ENCODE measurements around the gene GNG7.
A peak's percentile ranks its signal among the peaks of the same experiment; 100 is the strongest.

The GNG7 gene

GRCh38 chr19:2702170-2703076 is at the start of gene GNG7:
GNG7 (minus strand) TSS chr19:2702694; CDS start chr19:2520688, 182,006 bp downstream.
- intact Hi-C loops (cut with micrococcal nuclease): no loop called here

GRCh38 chr19:2751438-2751830 is 48.9 kb upstream of the GNG7 start:
- peaks cover 7% of the 10 kb centered on the region for H3K27me3 Mint-ChIP-seq
- no peak overlapping the region for H3K27ac Mint-ChIP-seq
- H3K4me1 Mint-ChIP-seq (ENCODE audit: low read depth): peaks cover 13% of the 10 kb centered on the region
- no peaks in the 10 kb centered on the region for H3K9me3 Mint-ChIP-seq
- H3K36me3 Mint-ChIP-seq (ENCODE audit: low read depth): peaks cover 37% of the 10 kb centered on the region
- intact Hi-C loops (cut with micrococcal nuclease): no loop called here
- H3K4me3 Mint-ChIP-seq: no peak overlapping the region

More at GRCh38 chr19:2702170-2703076, at the start of gene GNG7:
- peak within 1 kb of the TSS; percentile 78 for H3K4me3 Mint-ChIP-seq
- H3K27me3 Mint-ChIP-seq: peaks cover 9% of the 10 kb centered on the region
- H3K9me3 Mint-ChIP-seq: no peaks in the 10 kb centered on the region
- peak within 1 kb of the TSS; percentile 80 for H3K27ac Mint-ChIP-seq
- H3K36me3 Mint-ChIP-seq (ENCODE audit: low read depth): no peaks in the 10 kb centered on the region
- H3K4me1 Mint-ChIP-seq (ENCODE audit: low read depth): peaks cover 25% of the 10 kb centered on the region

GRCh38 chr19:2750808-2751437 is 48.4 kb upstream of the GNG7 start:
- H3K9me3 Mint-ChIP-seq: no peaks in the 10 kb centered on the region
- H3K27ac Mint-ChIP-seq: no peak overlapping the region
- peaks cover 32% of the 10 kb centered on the region for H3K36me3 Mint-ChIP-seq (ENCODE audit: low read depth)
- intact Hi-C loops (cut with micrococcal nuclease): no loop called here
- H3K4me1 Mint-ChIP-seq (ENCODE audit: low read depth): peaks cover 13% of the 10 kb centered on the region
- peaks cover 10% of the 10 kb centered on the region for H3K27me3 Mint-ChIP-seq
- H3K4me3 Mint-ChIP-seq: no peak overlapping the region

DNA sequence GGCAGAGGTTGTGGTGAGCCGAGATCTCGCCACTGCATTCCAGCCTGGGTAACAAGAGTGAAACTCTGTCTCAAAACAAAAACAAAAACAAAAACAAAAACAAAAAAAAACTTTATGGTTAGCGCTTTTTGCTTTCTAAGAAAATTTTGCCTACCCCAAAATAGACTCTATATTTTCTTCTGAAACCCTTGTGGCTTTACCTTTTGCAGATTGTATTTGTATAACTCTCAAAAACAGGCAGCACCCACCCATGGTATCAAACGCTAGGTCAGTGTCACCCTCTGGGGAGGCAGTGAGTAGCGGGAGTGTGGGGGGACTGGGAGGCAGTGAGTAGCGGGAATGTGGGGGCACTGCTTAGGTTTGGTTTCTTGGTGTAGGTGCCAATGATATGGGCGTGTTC is 44.9 kb upstream of the GNG7 start:
- Mint-ChIP-seq H3K27me3 (peaks cover 26% of the 10 kb centered on the region), H3K9me3 (no peaks in the 10 kb centered on the region), H3K27ac (no peak overlapping the region), H3K36me3 (ENCODE audit: low read depth) (no peaks in the 10 kb centered on the region), H3K4me3 (no peak overlapping the region), H3K4me1 (ENCODE audit: low read depth) (peaks cover 13% of the 10 kb centered on the region)
- intact Hi-C loops (cut with micrococcal nuclease): no loop called here

DNA sequence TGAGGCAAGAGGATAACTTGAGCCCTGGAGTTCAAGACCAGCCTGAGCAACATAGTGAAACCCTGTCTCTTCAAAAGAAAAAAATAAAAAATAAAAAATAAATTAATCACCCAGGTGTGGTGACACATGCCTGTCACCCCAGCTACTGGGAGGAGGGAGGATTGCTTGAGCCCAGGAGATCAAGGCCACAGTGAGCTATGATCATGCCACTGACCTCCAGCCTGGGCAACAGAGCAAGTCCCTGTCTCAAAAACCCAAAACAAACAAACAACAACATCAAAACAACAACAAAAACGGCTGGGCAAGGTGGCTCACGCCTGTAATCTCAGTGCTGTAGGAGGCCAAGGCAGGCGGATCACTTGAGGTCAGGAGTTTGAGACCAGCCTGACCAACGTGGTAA is 41.6 kb upstream of the GNG7 start:
- no peaks in the 10 kb centered on the region for H3K36me3 Mint-ChIP-seq (ENCODE audit: low read depth)
- H3K27ac Mint-ChIP-seq: no peak overlapping the region
- H3K27me3 Mint-ChIP-seq: peaks cover 41% of the 10 kb centered on the region
- intact Hi-C loops (cut with micrococcal nuclease): no loop called here
- peaks cover 9% of the 10 kb centered on the region for H3K4me1 Mint-ChIP-seq (ENCODE audit: low read depth)
- no peaks in the 10 kb centered on the region for H3K9me3 Mint-ChIP-seq
- no peak overlapping the region for H3K4me3 Mint-ChIP-seq

GRCh38 chr19:2743099-2743498 is 40.6 kb upstream of the GNG7 start:
- Mint-ChIP-seq H3K9me3 (no peaks in the 10 kb centered on the region), H3K27ac (no peak overlapping the region), H3K36me3 (ENCODE audit: low read depth) (no peaks in the 10 kb centered on the region), H3K27me3 (peaks cover 38% of the 10 kb centered on the region), H3K4me1 (ENCODE audit: low read depth) (peaks cover 16% of the 10 kb centered on the region), H3K4me3 (no peak overlapping the region)
- intact Hi-C loops (cut with micrococcal nuclease): no loop called here

DNA sequence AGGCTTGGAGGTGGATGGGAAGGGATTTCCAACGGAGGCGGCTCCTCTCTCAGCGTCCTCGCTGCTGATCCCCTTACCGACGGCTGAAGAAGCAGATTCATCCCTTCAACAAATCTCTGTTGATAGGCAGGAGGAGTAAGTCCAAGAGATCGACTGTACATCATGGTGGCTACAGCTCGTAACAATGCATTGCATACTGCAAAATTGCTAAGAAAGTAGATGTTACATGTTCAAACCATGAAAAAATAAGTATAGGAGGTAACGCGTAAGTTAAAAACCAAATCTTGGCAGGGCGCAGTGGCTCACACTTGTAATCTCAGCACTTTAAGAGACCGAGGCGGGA is 37.8 kb upstream of the GNG7 start:
- H3K36me3 Mint-ChIP-seq (ENCODE audit: low read depth): peaks cover 22% of the 10 kb centered on the region
- H3K4me3 Mint-ChIP-seq: peak overlapping the region; percentile 80
- intact Hi-C loops (cut with micrococcal nuclease): loop anchor here (1.0 kb wide), 2 partner anchors 9 to 45 kb away; partner anchors contain the start of gene THOP1
- H3K4me1 Mint-ChIP-seq (ENCODE audit: low read depth): peaks cover 29% of the 10 kb centered on the region
- H3K27ac Mint-ChIP-seq: no peak overlapping the region
- H3K9me3 Mint-ChIP-seq: no peaks in the 10 kb centered on the region
- H3K27me3 Mint-ChIP-seq: peaks cover 28% of the 10 kb centered on the region

- Mint-ChIP-seq H3K4me3 (peak within 1 kb of the TSS; percentile 80), H3K4me1 (ENCODE audit: low read depth) (peaks cover 29% of the 10 kb centered on the region), H3K27ac (peak within 1 kb of the TSS; percentile 61), H3K27me3 (peaks cover 24% of the 10 kb centered on the region), H3K36me3 (ENCODE audit: low read depth) (peaks cover 28% of the 10 kb centered on the region), H3K9me3 (no peaks in the 10 kb centered on the region)
- intact Hi-C loops (cut with micrococcal nuclease): loop anchor here (1.0 kb wide), 2 partner anchors 10 to 46 kb away; partner anchors contain the start of gene THOP1
These were observed 37.3 kb upstream of the GNG7 start, which contains the start of gene SLC39A3 for GRCh38 chr19:2739602-2740313. SLC39A3 (minus strand) TSS chr19:2740017; CDS start chr19:2737257, 2,760 bp downstream.

DNA sequence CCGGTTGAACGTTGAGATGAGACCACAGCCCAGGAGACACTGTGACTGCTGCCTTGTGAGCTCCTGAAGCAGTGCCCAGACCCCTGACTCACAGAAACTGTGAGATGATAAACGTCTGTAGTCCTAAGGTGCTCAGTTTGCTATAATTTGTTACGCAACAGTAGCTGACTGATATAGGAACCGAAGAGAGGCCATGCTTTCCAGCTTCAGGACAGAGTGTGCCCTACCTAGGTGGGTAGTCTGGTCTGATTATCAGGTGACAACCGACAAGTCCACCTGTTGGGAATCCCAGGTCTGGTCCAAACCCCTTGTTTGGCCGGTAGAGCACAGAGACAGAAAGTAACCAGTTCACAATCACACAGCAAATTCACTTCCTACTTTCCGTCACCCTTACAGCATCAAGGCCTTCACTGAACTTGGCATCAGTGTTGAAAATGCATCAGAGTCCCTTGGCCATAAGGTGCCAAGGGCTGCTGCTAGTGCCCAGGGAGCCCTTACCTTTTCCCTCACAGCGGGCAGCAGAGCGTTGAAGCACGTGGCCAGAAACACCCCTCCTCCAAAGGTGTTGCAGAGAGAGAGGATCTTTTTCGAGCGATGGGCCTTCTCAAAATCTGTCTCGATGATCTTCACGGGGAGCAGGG is 34.2 kb upstream of the GNG7 start:
- peaks cover 58% of the 10 kb centered on the region for H3K36me3 Mint-ChIP-seq (ENCODE audit: low read depth)
- H3K9me3 Mint-ChIP-seq: no peaks in the 10 kb centered on the region
- H3K27ac Mint-ChIP-seq: no peak overlapping the region
- peaks cover 8% of the 10 kb centered on the region for H3K27me3 Mint-ChIP-seq
- H3K4me3 Mint-ChIP-seq: no peak overlapping the region
- intact Hi-C loops (cut with micrococcal nuclease): no loop called here
- H3K4me1 Mint-ChIP-seq (ENCODE audit: low read depth): peaks cover 29% of the 10 kb centered on the region

DNA sequence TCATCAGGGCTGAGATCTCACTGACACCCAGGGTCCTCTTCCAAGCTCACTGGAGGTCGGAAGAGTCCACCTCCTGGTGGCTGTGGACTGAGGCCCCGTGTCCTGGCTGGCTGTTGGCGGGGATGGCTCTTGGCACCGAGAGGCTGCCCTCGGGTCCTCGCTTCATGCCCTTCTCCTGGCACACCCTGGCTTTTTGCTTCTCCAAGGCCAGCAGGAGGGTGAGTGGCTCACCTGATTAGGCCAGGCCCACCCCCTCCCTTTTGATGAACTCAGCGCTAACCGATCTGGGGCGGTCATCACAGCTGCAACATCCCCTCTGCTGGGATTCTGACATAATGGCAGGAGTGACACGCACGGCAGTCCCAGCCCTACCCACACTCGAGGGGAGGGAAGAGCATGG is 32.9 kb upstream of the GNG7 start:
- Mint-ChIP-seq H3K9me3 (no peaks in the 10 kb centered on the region), H3K36me3 (ENCODE audit: low read depth) (peaks cover 67% of the 10 kb centered on the region), H3K27me3 (no peaks in the 10 kb centered on the region), H3K4me3 (no peak overlapping the region), H3K4me1 (ENCODE audit: low read depth) (peaks cover 29% of the 10 kb centered on the region), H3K27ac (no peak overlapping the region)
- intact Hi-C loops (cut with micrococcal nuclease): no loop called here

DNA sequence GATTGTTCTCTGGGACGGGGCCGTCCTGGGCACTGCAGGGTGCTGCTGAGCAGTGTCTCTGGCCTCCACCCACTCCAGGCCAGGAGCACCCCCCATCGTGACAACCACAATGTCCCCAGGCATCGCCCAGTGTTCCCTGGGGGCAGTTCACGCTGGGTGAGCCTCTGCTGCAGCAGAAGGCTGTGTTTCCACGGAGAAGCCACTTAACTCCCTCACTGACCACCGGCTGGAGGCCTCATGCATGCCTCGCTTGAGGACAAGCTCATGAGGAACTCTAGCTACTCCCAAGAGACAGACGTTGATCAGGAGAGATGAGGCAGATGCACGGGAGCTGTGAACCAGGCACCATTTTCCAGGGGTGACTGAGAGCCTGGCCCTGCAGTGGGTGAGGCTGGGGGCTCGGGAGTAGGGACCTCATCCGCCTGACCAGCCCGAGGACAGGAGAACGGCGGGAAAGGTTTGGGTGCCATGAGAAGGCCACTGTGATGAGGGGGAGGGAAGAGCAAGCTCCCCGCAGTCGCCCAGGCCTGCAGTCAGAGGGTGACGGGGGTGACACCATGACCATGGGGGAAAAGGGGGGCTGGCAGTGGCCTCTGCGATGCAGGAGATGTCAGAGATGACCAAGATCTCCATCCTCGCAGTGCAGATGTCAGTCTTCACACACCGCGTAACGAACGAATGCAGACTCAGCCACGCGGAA is 32.2 kb upstream of the GNG7 start:
- H3K9me3 Mint-ChIP-seq: no peaks in the 10 kb centered on the region
- peaks cover 67% of the 10 kb centered on the region for H3K36me3 Mint-ChIP-seq (ENCODE audit: low read depth)
- no peak overlapping the region for H3K4me3 Mint-ChIP-seq
- intact Hi-C loops (cut with micrococcal nuclease): no loop called here
- no peaks in the 10 kb centered on the region for H3K27me3 Mint-ChIP-seq
- H3K27ac Mint-ChIP-seq: no peak overlapping the region
- H3K4me1 Mint-ChIP-seq (ENCODE audit: low read depth): peaks cover 24% of the 10 kb centered on the region

DNA sequence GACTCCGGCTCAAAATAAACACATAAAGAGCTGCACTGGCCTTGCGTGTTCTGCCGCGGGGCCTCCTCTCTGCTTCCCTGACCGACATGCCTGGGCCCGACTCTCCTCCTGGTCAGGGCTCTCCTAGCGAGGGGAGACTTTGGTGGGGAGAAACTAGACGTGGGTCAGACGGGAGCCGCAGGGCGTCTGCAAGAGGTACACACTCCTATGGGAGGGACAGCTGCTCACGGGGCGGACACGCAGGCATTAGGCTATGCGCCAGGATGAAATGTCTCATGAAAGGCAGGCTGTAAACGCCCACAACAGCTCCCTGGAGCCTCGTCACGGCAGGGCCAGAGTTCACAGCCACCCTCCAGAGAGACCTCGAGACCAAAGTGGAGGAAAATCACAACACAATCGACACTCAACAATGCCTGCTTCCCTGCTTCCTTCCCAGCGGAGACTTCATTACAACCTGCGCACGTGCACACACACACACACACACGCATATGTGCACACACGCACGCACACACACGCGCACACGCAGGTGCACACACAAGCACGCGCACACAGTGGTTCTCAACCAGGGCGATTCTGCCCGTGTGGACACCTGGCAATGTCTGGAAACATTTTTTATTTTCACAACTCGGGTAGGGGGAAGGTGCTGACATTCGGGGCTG is 31.6 kb upstream of the GNG7 start:
- no peaks in the 10 kb centered on the region for H3K27me3 Mint-ChIP-seq
- intact Hi-C loops (cut with micrococcal nuclease): no loop called here
- no peaks in the 10 kb centered on the region for H3K9me3 Mint-ChIP-seq
- peaks cover 67% of the 10 kb centered on the region for H3K36me3 Mint-ChIP-seq (ENCODE audit: low read depth)
- peaks cover 20% of the 10 kb centered on the region for H3K4me1 Mint-ChIP-seq (ENCODE audit: low read depth)
- no peak overlapping the region for H3K4me3 Mint-ChIP-seq
- H3K27ac Mint-ChIP-seq: no peak overlapping the region

- peaks cover 12% of the 10 kb centered on the region for H3K4me1 Mint-ChIP-seq (ENCODE audit: low read depth)
- H3K27ac Mint-ChIP-seq: no peak overlapping the region
- H3K36me3 Mint-ChIP-seq (ENCODE audit: low read depth): peaks cover 67% of the 10 kb centered on the region
- no peaks in the 10 kb centered on the region for H3K9me3 Mint-ChIP-seq
- intact Hi-C loops (cut with micrococcal nuclease): no loop called here
- no peak overlapping the region for H3K4me3 Mint-ChIP-seq
- H3K27me3 Mint-ChIP-seq: peaks cover 7% of the 10 kb centered on the region
These were observed 30.4 kb upstream of the GNG7 start for GRCh38 chr19:2732883-2733282.

Data from dendritic cell treated with granulocyte-macrophage colony-stimulating factor and Interleukin-4, amounts not matched to agents 40 ng/mL and 50 ng/mL, for 4 days (primary cell).